ENCODE data around the gene ZFYVE28. TPM values are rescaled to one million over a fixed set of nuclear protein-coding genes. Genes with fewer than 3 reads are reported as not detected.

ZFYVE28 gene
- total RNA-seq, 1 experiment from 2014 or later, result 0.82 TPM

- ChIA-PET CTCF (interaction anchor here (0.6 to 1.5 kb wide), 2 partner anchors 59 to 243 kb away, joined by 6 to 14 read pairs; no protein-coding TSS in a partner anchor), POLR2A (interaction anchor here (1.2 kb wide), 1 partner anchor 201 kb away, joined by 4 read pairs; no protein-coding TSS in a partner anchor)
- peaks cover 8% of the 10 kb centered on the region for H3K4me1 Mint-ChIP-seq (ENCODE audit: low read depth, unreplicated experiment)
- no peaks in the 10 kb centered on the region for H3K9me3 ChIP-seq
- no peaks in the 10 kb centered on the region for H3K9me3 Mint-ChIP-seq (ENCODE audit: unreplicated experiment)
- no peaks in the 10 kb centered on the region for H3K27me3 Mint-ChIP-seq (ENCODE audit: insufficient read depth, unreplicated experiment)
- peaks cover 10% of the 10 kb centered on the region for H3K36me3 Mint-ChIP-seq (ENCODE audit: insufficient read depth, unreplicated experiment)
- no peak for DNase-seq
- peaks cover 7% of the 10 kb centered on the region for H3K4me1 ChIP-seq
- BruUV-seq (replicated peaks), result no TSS peak
- intact Hi-C loops (cut with micrococcal nuclease; ENCODE audit: unreplicated experiment), result loop anchor here (1.0 to 5.0 kb wide), 3 partner anchors 46 to 243 kb away; partner anchors contain the start of genes CFAP99, HAUS3, POLN and ZFYVE28
- TF ChIP-seq, protein P1, sequence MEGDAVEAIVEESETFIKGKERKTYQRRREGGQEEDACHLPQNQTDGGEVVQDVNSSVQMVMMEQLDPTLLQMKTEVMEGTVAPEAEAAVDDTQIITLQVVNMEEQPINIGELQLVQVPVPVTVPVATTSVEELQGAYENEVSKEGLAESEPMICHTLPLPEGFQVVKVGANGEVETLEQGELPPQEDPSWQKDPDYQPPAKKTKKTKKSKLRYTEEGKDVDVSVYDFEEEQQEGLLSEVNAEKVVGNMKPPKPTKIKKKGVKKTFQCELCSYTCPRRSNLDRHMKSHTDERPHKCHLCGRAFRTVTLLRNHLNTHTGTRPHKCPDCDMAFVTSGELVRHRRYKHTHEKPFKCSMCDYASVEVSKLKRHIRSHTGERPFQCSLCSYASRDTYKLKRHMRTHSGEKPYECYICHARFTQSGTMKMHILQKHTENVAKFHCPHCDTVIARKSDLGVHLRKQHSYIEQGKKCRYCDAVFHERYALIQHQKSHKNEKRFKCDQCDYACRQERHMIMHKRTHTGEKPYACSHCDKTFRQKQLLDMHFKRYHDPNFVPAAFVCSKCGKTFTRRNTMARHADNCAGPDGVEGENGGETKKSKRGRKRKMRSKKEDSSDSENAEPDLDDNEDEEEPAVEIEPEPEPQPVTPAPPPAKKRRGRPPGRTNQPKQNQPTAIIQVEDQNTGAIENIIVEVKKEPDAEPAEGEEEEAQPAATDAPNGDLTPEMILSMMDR (IDR thresholded peaks at IDR 0.05; ENCODE audit: insufficient read depth in 1 of 2, low read depth in 1 of 2, low read length in 1 of 2, severe bottlenecking in 1 of 2, unreplicated experiment in 1 of 2), result peak in 1 of 2 experiments; percentile 4
- no peaks in the 10 kb centered on the region for H3K27me3 ChIP-seq (replicated peaks; ENCODE audit: control insufficient read depth, insufficient read depth, low read length)
- H3K4me3 Mint-ChIP-seq (ENCODE audit: unreplicated experiment), result peak overlapping the region; percentile 70
- no peaks in the 10 kb centered on the region for H3K36me3 ChIP-seq (ENCODE audit: control insufficient read depth, insufficient read depth, low read length)
- H3K27ac Mint-ChIP-seq (ENCODE audit: unreplicated experiment), result no peak overlapping the region
- H3K4me3 ChIP-seq (ENCODE audit: low read depth, low read length), result peak overlapping the region; percentile 33
These were observed 44.7 kb upstream of the ZFYVE28 start for GRCh38 chr4:2462992-2463762.

DNA sequence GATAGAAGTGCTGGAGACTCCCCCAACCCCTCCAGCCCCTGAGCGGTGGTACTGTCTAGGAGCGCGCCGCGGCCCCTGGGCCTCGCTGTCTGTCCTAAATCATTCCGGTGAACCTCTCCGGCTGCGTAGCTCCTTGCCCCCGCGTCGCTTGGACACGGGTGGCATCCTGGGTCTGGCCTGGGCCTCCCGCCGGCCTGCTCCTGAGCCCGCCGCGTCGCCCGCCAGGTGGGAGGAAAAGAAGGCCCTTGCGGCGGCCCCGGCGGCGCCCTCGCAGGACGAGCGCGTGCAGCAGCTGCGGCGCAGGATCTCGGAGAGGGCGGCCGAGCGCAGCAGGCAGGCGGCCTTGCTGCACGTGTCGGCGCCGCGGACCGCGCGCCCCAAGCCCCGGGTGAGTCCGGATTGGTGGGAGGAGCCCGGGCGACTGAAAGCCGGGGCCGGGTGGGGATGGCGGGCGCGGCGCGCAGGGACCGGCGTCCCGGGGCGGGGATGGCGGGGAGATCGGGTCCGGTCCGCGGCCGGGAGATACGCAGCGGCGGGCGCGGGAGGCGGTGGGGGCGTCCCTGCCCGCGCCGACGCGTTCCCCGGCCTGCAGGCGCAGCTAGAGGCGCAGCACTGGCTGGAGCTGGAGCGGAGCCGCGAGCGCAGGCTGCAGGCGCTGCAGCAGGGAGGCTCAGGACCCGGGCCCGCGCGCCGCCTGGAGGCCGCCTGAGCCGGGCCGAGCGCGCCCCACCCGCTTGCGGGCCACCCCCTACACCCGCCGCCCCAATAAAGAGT lies 44.0 kb upstream of the ZFYVE28 start:
- TF ChIP-seq, protein P1 (IDR thresholded peaks at IDR 0.05; ENCODE audit: insufficient read depth in 1 of 2, low read depth in 1 of 2, low read length in 1 of 2, severe bottlenecking in 1 of 2, unreplicated experiment in 1 of 2), result peak; percentile 26 to 54
- Mint-ChIP-seq H3K27ac (ENCODE audit: unreplicated experiment) (peak overlapping the region; percentile 39), H3K27me3 (ENCODE audit: insufficient read depth, unreplicated experiment) (no peaks in the 10 kb centered on the region), H3K4me3 (ENCODE audit: unreplicated experiment) (peak overlapping the region; percentile 70), H3K36me3 (ENCODE audit: insufficient read depth, unreplicated experiment) (peaks cover 5% of the 10 kb centered on the region), H3K4me1 (ENCODE audit: low read depth, unreplicated experiment) (peaks cover 8% of the 10 kb centered on the region), H3K9me3 (ENCODE audit: unreplicated experiment) (no peaks in the 10 kb centered on the region)
- intact Hi-C loops (cut with micrococcal nuclease; ENCODE audit: unreplicated experiment), result loop anchor here (1.0 to 5.0 kb wide), 3 partner anchors 45 to 242 kb away; partner anchors contain the start of genes CFAP99, HAUS3, POLN and ZFYVE28
- Histone ChIP-seq H3K4me3 (ENCODE audit: low read depth, low read length) (peak overlapping the region; percentile 33), H3K4me1 (peaks cover 3% of the 10 kb centered on the region; the same call in 1 of the 2 replicates), H3K27me3 (replicated peaks; ENCODE audit: control insufficient read depth, insufficient read depth, low read length) (no peaks in the 10 kb centered on the region), H3K36me3 (ENCODE audit: control insufficient read depth, insufficient read depth, low read length) (no peaks in the 10 kb centered on the region), H3K9me3 (no peaks in the 10 kb centered on the region)
- BruUV-seq (replicated peaks), result no TSS peak
- CTCF ChIA-PET, result interaction anchor here (0.6 to 1.5 kb wide), 3 partner anchors 59 to 242 kb away, joined by 3 to 14 read pairs (median 6); partner anchors contain the start of gene MXD4
- peak in 1 of 2 experiments; percentile 84 for DNase-seq
- POLR2A ChIA-PET, result interaction anchor here (0.6 to 1.2 kb wide), 3 partner anchors 74 to 200 kb away, joined by 3 to 4 read pairs (median 4); partner anchors contain the start of gene FAM193A

Data from Caco-2 (cell line).